Ovary (tissue), 9 donors: ENCODE results near the gene MGAT4B. TPM values are rescaled to one million over a fixed set of nuclear protein-coding genes. Genes with fewer than 3 reads are reported as not detected.

Experiments used
- DNase-seq, 5 donors: peaks; one replicate each; pipeline ENCODE4 v3.0.0-alpha.2; 2019 to 2020
- H3K27ac ChIP-seq, 2 donors: fragments of 200-600 bp; one replicate each; pipeline versions ENCODE4 v1.5.1 to v1.8.0; 2019 to 2022
- H3K27me3 ChIP-seq: fragments of 200-600 bp; one replicate; pipeline ENCODE4 v1.8.0; 2022
- H3K36me3 ChIP-seq: fragments of 200-600 bp; sonication (generic); one replicate; pipeline ENCODE4 v1.5.1; 2019
- H3K4me1 ChIP-seq: one replicate; pipeline ENCODE4 v1.8.1; 2013; ENCODE audit warnings: mild to moderate bottlenecking, moderate library complexity; ENCODE audit not compliant: insufficient read depth
- H3K4me3 ChIP-seq: fragments of 200-600 bp; sonication (generic); one replicate; pipeline ENCODE4 v1.5.1; 2017
- H3K9me3 ChIP-seq, 2 donors: fragments of 200-600 bp in 1 of 2; sonication (generic) in 1 of 2; one replicate each; pipeline versions ENCODE4 v1.5.1 to v1.8.1; 2013 to 2019; ENCODE audit warnings: mild to moderate bottlenecking in 1 of 2, moderate library complexity in 1 of 2
- CTCF ChIP-seq, 3 donors: fragments of 450-650 bp in 2 of 3; fragments of 200-600 bp in 1 of 3; IDR thresholded peaks; one replicate each; pipeline versions ENCODE4 v1.5.1 to v1.8.0; 2016 to 2022; ENCODE audit warnings: antibody characterized with exemption in 3 of 3, mild to moderate bottlenecking in 1 of 3
- EP300 ChIP-seq: sonication (generic); formaldehyde crosslinking; IDR thresholded peaks from one replicate; pipeline ENCODE4 v1.6.1; 2017; ENCODE audit warnings: antibody characterized with exemption
- POLR2A ChIP-seq: fragments of 450-650 bp; IDR thresholded peaks from one replicate; pipeline ENCODE4 v1.6.1; 2017; ENCODE audit warnings: antibody characterized with exemption, mild to moderate bottlenecking, moderate library complexity
- WGBS, 3 donors: extraction: QIAGEN DNeasy Blood & Tissue Kit in 1 of 3; methylation state at CpG; one replicate each; pipeline versions ENCODE4 v1.1.5 to v1.1.7; 2013 to 2017; 5-methylcytosine and 5-hydroxymethylcytosine counted together
- intact Hi-C, 4 donors: fragments of 100-400 bp; cut with DNase I; formaldehyde crosslinking; loops; one replicate each; pipeline versions ENCODE4 v1.11.0 to v1.15.1; 2022 to 2023
- polyA plus RNA-seq, 2 donors: library from polyadenylated mRNA; stranded (reverse); fragments of 200-250 nt in 1 of 2; fragments of 350-450 nt in 1 of 2; fragmentation: Illumina TruSeq in 1 of 2; extraction: RNeasy Lipid Tissue Mini Kit (QIAGEN cat#74804) in 1 of 2; gene quantifications; one replicate each; pipeline ENCODE4 v1.2.3, GENCODE V29; 2013 to 2014
- total RNA-seq, 7 donors: library from RNA; depleted of rRNA in 2 of 7; stranded (reverse); fragments of >200 nt in 2 of 7; fragmentation: NEBNext Ultra II Directional in 3 of 7; extraction: Animal tissue kit (Norgen Biotek cat#: 25700) in 3 of 7; gene quantifications; one replicate each; pipeline versions ENCODE4 v1.1.0 to v1.2.4, GENCODE V29; 2016 to 2023
- donor health status: DM: no; HTN: no; CAD: no; lungs with moderate emphysema.
- donor health status: DM: no; HTN: no; CAD: no.
- donor health status: Bipolar disorder and iron deficiency.
- donor health status: DM: yes; HTN: yes; CAD: no.
- donor health status: DM: no; HTN: no; CAD: no.
- donor health status: DM: yes; HTN: yes; CAD: no.

The MGAT4B gene
- total and polyA plus RNA-seq, 9 donors, result 51.0 to 102 (median 65.6) TPM

DNA sequence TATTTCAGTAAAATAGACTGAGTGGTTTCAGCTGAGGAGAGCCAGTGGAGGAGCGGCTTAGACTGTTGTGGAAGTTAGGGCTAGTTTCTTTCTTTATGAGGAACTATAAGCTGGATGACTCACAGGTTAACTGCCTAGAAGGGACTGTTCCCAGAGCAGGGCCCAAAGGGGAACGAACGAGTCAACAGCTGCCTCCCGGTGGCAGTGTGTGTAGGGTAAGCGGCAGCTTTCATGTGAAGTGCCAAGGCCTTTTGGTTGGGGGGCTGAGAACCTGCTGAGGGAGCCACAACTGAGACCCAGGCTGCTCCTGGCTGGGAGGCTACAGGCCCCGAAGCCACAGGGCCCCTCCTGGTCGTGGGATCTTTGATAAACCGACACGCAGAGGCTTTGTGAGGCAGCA, 21.0 kb upstream of the MGAT4B start:
- Histone ChIP-seq H3K27me3 (no peaks in the 10 kb centered on the region), H3K9me3 (no peaks in the 10 kb centered on the region), H3K36me3 (no peaks in the 10 kb centered on the region), H3K4me1 (peaks cover 10% of the 10 kb centered on the region), H3K27ac (no peak overlapping the region), H3K4me3 (no peak overlapping the region)
- 67 to 75% (median 72%) methylated on average over 9 of the region's 9 CpGs for WGBS, 3 donors
- intact Hi-C loops, result loop anchor here in 1 of 4 donors (10.0 kb wide), 1 partner anchor 77 kb away; the partner anchor contains the start of gene TBC1D9B
- TF ChIP-seq CTCF (IDR thresholded peaks at IDR 0.05) (no peak), POLR2A (no peak), EP300 (no peak)
- DNase-seq, result peak in 1 of 5 donors; percentile 25

DNA sequence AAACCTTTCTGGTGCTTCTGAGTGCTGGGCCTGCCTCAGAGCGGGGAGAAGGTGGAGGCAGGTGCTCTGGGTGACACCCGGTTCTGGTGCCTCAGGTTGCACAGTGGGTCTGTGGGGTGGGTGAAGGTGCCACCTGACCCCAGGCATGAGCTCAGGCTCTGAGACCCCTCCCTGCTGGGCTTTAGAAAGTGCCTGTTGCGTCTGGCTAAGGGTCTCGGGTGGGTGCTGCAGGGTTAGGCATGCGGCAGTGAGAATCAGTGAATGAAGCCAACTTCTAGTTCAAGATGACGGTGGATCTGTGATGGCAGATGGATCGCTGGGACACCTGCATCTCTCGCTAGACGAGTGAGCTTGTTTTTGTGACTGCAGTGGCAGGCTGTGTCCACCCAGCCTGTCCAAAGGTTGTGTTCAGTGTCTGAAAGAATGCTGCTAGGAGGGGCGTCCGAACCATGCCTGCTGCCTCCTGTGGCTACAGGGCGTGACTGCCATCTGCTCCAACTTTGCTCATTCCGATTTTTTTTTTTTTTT, 19.1 kb upstream of the MGAT4B start:
- TF ChIP-seq CTCF (IDR thresholded peaks at IDR 0.05) (no peak), POLR2A (no peak), EP300 (no peak)
- intact Hi-C loops, result loop anchor here in 1 of 4 donors (10.0 kb wide), 1 partner anchor 79 kb away; the partner anchor contains the start of gene TBC1D9B
- H3K36me3 ChIP-seq, result no peaks in the 10 kb centered on the region
- no peak overlapping the region for H3K27ac ChIP-seq
- H3K4me1 ChIP-seq, result peaks cover 16% of the 10 kb centered on the region
- H3K4me3 ChIP-seq, result no peak overlapping the region
- no peaks in the 10 kb centered on the region for H3K9me3 ChIP-seq
- DNase-seq, result no peak
- no peaks in the 10 kb centered on the region for H3K27me3 ChIP-seq
- WGBS, 3 donors, result 78 to 81% (median 80%) methylated on average over 13 of the region's 13 CpGs

DNA sequence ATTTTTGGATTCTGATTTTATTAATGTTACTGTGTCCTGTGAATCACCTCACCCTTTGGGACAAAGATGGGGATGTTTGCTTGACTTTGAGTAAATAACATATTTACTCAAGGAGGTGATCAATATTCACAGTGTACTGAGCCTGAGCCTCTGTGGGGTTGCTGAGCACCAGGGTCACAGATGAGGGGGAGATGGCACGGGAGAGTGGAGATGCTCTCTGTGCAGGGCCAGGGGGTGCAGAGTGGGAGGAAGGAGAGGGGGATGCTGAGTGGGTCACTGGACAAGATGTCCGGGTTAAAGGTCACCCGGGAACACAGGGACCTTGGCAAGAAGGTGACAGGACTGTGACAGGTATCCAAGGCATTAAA, 18.1 kb upstream of the MGAT4B start:
- Histone ChIP-seq H3K36me3 (no peaks in the 10 kb centered on the region), H3K27ac (no peak overlapping the region), H3K9me3 (no peaks in the 10 kb centered on the region), H3K27me3 (no peaks in the 10 kb centered on the region), H3K4me3 (no peak overlapping the region), H3K4me1 (peaks cover 22% of the 10 kb centered on the region)
- DNase-seq, result no peak
- TF ChIP-seq POLR2A, result no peak
- TF ChIP-seq EP300, result no peak
- TF ChIP-seq CTCF (IDR thresholded peaks at IDR 0.05), result no peak
- intact Hi-C loops, result loop anchor here in 1 of 4 donors (10.0 kb wide), 1 partner anchor 80 kb away; the partner anchor contains the start of gene TBC1D9B
- 67 to 80% (median 72%) methylated on average over 3 of the region's 3 CpGs for WGBS, 3 donors

GRCh38 chr5:179823937-179824744, 17.5 kb upstream of the MGAT4B start:
- TF ChIP-seq POLR2A, result no peak
- TF ChIP-seq EP300, result no peak
- no peak for TF ChIP-seq CTCF (IDR thresholded peaks at IDR 0.05)
- DNase-seq, result peak in 2 of 5 donors; percentile 30 to 38
- whole genome bisulfite sequencing, 3 donors, result 84 to 88% (median 86%) methylated on average over 22 of the region's 22 CpGs
- Histone ChIP-seq H3K9me3 (no peaks in the 10 kb centered on the region), H3K27me3 (no peaks in the 10 kb centered on the region), H3K4me3 (no peak overlapping the region), H3K36me3 (no peaks in the 10 kb centered on the region), H3K27ac (no peak overlapping the region), H3K4me1 (peaks cover 27% of the 10 kb centered on the region)
- intact Hi-C loops, result loop anchor here in 1 of 4 donors (10.0 kb wide), 1 partner anchor 81 kb away; the partner anchor contains the start of gene TBC1D9B
